Daoy (cell line): ENCODE data around the gene P4HA3. TPM values are rescaled to one million over a fixed set of nuclear protein-coding genes. Genes with fewer than 3 reads are reported as not detected.
"Not testable (repeated sequence)": the region's sequence is repeated elsewhere in the genome, so short reads cannot be mapped to it uniquely, and the experiment has no call there.

Experiments
- DNase-seq: peaks from one replicate; pipeline ENCODE4 v3.0.0-alpha.2; 2015; ENCODE audit warnings: low read depth
- total RNA-seq: library from RNA; depleted of rRNA; stranded (reverse); fragments of >200 nt; shearing (Covaris generic); gene quantifications from 2 replicates; pipeline ENCODE4 v1.2.3, GENCODE V29; 2014; rRNA removed

Gene P4HA3
- total RNA-seq, result 1.5 and 2.5 TPM in 2 replicates

GRCh38 chr11:74311352-74311926 is at the start of gene P4HA3:
P4HA3 (minus strand) TSS chr11:74311640; CDS start chr11:74311611, 29 bp downstream.
- peak; percentile 73 for DNase-seq

- DNase-seq, result no peak
Observed at GRCh38 chr11:74357449-74357848, 46.0 kb upstream of the P4HA3 start.

GRCh38 chr11:74355626-74356025 is 44.2 kb upstream of the P4HA3 start:
- DNase-seq, result no peak

GRCh38 chr11:74354036-74354435 is 42.6 kb upstream of the P4HA3 start:
- DNase-seq, result no peak

- DNase-seq, result no peak
Observed at GRCh38 chr11:74347381-74347780, 35.9 kb upstream of the P4HA3 start.

- no peak for DNase-seq
Observed at GRCh38 chr11:74345420-74345819, 34.0 kb upstream of the P4HA3 start.

- DNase-seq, result no peak
Observed at GRCh38 chr11:74341921-74342320, 30.5 kb upstream of the P4HA3 start.

- DNase-seq, result no peak
Observed at GRCh38 chr11:74339619-74340018, 28.2 kb upstream of the P4HA3 start.

GRCh38 chr11:74338963-74339362 is 27.5 kb upstream of the P4HA3 start:
- no peak for DNase-seq

GRCh38 chr11:74333193-74333592 is 21.8 kb upstream of the P4HA3 start:
- DNase-seq, result no peak

GRCh38 chr11:74332291-74332690 is 20.9 kb upstream of the P4HA3 start:
- DNase-seq, result no peak

GRCh38 chr11:74331000-74331399 is 19.6 kb upstream of the P4HA3 start:
- DNase-seq, result not testable (repeated sequence)

- DNase-seq, result peak; percentile 23
Observed at GRCh38 chr11:74330075-74330858, 18.8 kb upstream of the P4HA3 start.

GRCh38 chr11:74327076-74327475 is 15.6 kb upstream of the P4HA3 start:
- DNase-seq, result no peak

GRCh38 chr11:74326665-74327064 is 15.2 kb upstream of the P4HA3 start:
- no peak for DNase-seq

GRCh38 chr11:74325649-74326645 is 14.5 kb upstream of the P4HA3 start:
- peak; percentile 46 for DNase-seq

- no peak for DNase-seq
Observed at GRCh38 chr11:74322667-74323066, 11.2 kb upstream of the P4HA3 start.

GRCh38 chr11:74321487-74322188 is 10.2 kb upstream of the P4HA3 start:
- DNase-seq, result peak; percentile 47

- no peak for DNase-seq
Observed at GRCh38 chr11:74320538-74320937, 9.1 kb upstream of the P4HA3 start.

GRCh38 chr11:74319139-74319816 is 7.8 kb upstream of the P4HA3 start:
- DNase-seq, result peak; percentile 83
